Mesothelial cell of epicardium (in vitro differentiated cells): ENCODE results near the gene FERMT1. TPM values are rescaled to one million over a fixed set of nuclear protein-coding genes. Genes with fewer than 3 reads are reported as not detected.
"Not testable (repeated sequence)": the region's sequence is repeated elsewhere in the genome, so short reads cannot be mapped to it uniquely, and the experiment has no call there.

Source experiments
- DNase-seq, 2 experiments: peaks; one replicate each; pipeline ENCODE4 v3.0.0; 2021; ENCODE audit warnings: low spot score in 2 of 2; ENCODE audit not compliant: unreplicated experiment in 2 of 2
- H3K27ac Mint-ChIP-seq: 2 replicates; pipeline ENCODE4 v1.8.0; 2021; ENCODE audit warnings: mixed read lengths
- H3K27me3 Mint-ChIP-seq: 2 replicates; pipeline ENCODE4 v1.8.0; 2021; ENCODE audit warnings: low read depth, mixed read lengths
- H3K36me3 Mint-ChIP-seq: 2 replicates; pipeline ENCODE4 v1.8.0; 2021; ENCODE audit warnings: mixed read lengths
- H3K4me1 Mint-ChIP-seq: 2 replicates; pipeline ENCODE4 v1.8.0; 2021; ENCODE audit warnings: mixed read lengths
- H3K4me3 Mint-ChIP-seq: 2 replicates; pipeline ENCODE4 v1.8.0; 2021; ENCODE audit warnings: mild to moderate bottlenecking, moderate library complexity, mixed read lengths
- H3K9me3 Mint-ChIP-seq: 2 replicates; pipeline ENCODE4 v1.8.0; 2021; ENCODE audit warnings: mixed read lengths
- total RNA-seq: library from RNA; stranded (reverse); gene quantifications from 3 replicates; pipeline ENCODE4 v1.2.1, GENCODE V29; 2021
- TF ChIP-seq, protein P1 (sequence below): fragments of 200-600 bp; sonication (generic); IDR thresholded peaks from one replicate; pipeline ENCODE4 v1.5.0; 2021; ENCODE audit warnings: antibody characterized with exemption; ENCODE audit not compliant: unreplicated experiment

FERMT1 gene
- total RNA-seq, 1 donor from 2014 or later = 21.9 TPM

- H3K9me3 Mint-ChIP-seq = no peaks in the 10 kb centered on the region
- peaks cover 22% of the 10 kb centered on the region for H3K4me1 Mint-ChIP-seq
- peaks cover 30% of the 10 kb centered on the region for H3K36me3 Mint-ChIP-seq
- no peak overlapping the region for H3K4me3 Mint-ChIP-seq
- DNase-seq = no peak
- H3K27ac Mint-ChIP-seq = peak overlapping the region; percentile 76
- TF ChIP-seq, protein P1, sequence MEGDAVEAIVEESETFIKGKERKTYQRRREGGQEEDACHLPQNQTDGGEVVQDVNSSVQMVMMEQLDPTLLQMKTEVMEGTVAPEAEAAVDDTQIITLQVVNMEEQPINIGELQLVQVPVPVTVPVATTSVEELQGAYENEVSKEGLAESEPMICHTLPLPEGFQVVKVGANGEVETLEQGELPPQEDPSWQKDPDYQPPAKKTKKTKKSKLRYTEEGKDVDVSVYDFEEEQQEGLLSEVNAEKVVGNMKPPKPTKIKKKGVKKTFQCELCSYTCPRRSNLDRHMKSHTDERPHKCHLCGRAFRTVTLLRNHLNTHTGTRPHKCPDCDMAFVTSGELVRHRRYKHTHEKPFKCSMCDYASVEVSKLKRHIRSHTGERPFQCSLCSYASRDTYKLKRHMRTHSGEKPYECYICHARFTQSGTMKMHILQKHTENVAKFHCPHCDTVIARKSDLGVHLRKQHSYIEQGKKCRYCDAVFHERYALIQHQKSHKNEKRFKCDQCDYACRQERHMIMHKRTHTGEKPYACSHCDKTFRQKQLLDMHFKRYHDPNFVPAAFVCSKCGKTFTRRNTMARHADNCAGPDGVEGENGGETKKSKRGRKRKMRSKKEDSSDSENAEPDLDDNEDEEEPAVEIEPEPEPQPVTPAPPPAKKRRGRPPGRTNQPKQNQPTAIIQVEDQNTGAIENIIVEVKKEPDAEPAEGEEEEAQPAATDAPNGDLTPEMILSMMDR = no peak
- H3K27me3 Mint-ChIP-seq = no peaks in the 10 kb centered on the region
These were observed 84.6 kb downstream of the FERMT1 start for GRCh38 chr20:6038256-6038655.

DNA sequence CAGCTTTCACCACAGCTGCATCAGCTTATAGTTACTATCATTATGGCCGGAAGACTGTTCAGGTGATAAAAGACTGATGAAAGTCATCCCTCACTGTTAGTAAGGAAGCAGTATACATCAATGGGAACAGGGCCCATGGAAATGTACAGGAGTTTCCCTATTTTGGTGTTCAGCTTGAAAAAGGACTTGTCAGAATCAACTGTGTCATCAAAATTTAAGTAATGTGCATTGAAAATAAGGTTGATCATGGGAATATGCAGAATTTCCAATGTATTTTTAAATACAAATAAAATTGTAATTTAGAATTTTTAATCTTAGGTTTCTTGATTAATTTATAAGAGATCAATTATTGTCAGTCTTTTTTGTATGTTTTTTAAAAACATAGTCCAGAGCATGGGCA, 85.7 kb downstream of the FERMT1 start:
- Mint-ChIP-seq H3K27me3 (no peaks in the 10 kb centered on the region), H3K4me3 (no peak overlapping the region), H3K36me3 (peaks cover 28% of the 10 kb centered on the region), H3K27ac (peak overlapping the region; percentile 40), H3K9me3 (no peaks in the 10 kb centered on the region), H3K4me1 (peaks cover 30% of the 10 kb centered on the region)
- DNase-seq = no peak
- TF ChIP-seq, protein P1 = no peak

- Mint-ChIP-seq H3K27me3 (no peaks in the 10 kb centered on the region), H3K4me1 (peaks cover 36% of the 10 kb centered on the region), H3K4me3 (no peak overlapping the region), H3K27ac (peak overlapping the region; percentile 25), H3K36me3 (peaks cover 24% of the 10 kb centered on the region), H3K9me3 (no peaks in the 10 kb centered on the region)
- no peak for DNase-seq
- TF ChIP-seq, protein P1 = no peak
These were observed 86.6 kb downstream of the FERMT1 start for GRCh38 chr20:6036213-6036612.

DNA sequence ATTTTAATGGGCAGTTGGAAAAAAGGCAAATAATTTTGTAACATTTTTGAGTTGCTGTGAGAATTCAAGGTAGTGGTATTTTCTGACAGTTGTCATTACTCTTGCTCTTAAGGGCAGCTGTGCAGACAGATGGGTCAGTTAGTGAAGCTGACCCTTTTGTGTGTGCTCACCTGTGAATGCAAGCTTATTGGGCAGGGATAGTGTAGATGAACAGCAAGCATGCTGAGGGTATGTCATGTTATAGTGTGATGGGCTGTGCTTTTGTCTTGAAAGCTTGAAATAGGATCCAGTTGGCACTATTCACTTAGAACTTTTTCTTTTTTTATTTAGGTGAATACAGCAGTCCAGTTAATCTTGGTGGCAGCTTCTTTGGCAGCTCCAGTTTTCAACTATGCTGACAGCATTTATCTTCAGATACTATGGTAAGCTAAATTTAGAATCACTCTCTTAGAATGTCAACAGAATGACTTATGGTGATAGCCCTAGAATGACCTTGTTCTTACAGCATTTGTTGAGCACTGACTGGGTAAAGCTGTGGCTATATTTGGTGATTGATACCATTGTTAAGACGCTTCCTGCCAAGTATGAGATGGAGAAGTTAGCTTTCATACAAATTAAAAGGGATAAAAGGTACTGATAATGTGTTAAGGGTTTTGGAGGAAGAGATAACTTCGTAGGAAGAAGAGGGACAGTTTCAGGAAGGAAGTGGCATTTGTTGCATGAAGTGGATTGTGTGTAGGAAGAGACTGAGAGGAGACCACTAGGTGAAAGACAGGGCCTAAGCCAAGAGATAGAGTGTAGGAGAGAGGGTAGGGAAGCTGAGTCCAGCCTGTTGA, 88.5 kb downstream of the FERMT1 start:
- H3K4me3 Mint-ChIP-seq = no peak overlapping the region
- H3K27ac Mint-ChIP-seq = peak overlapping the region; percentile 79
- no peak for DNase-seq
- TF ChIP-seq, protein P1 = no peak
- peaks cover 18% of the 10 kb centered on the region for H3K36me3 Mint-ChIP-seq
- peaks cover 42% of the 10 kb centered on the region for H3K4me1 Mint-ChIP-seq
- H3K9me3 Mint-ChIP-seq = no peaks in the 10 kb centered on the region
- H3K27me3 Mint-ChIP-seq = no peaks in the 10 kb centered on the region

DNA sequence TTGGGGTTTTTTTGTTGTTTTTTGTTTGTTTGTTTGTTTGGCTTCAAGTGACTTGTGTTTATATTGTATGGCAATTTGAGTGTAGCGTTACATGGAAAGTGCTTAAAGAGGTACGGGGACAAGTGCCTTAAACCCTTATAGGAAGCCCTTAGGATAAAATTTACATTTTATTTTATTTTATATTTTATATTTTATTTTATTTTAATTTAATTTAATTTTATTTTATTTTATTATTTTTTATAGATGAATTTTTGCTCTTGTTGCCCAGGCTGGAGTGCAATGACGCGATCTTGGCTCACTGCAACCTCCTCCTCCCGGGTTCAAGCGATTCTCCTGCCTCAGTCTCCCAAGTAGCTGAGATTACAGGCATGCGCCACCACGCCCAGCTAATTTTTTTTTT, 89.9 kb downstream of the FERMT1 start:
- H3K9me3 Mint-ChIP-seq, H3K27me3 Mint-ChIP-seq: not testable (repeated sequence)
- H3K4me1 Mint-ChIP-seq = peaks cover 48% of the 10 kb centered on the region

DNA sequence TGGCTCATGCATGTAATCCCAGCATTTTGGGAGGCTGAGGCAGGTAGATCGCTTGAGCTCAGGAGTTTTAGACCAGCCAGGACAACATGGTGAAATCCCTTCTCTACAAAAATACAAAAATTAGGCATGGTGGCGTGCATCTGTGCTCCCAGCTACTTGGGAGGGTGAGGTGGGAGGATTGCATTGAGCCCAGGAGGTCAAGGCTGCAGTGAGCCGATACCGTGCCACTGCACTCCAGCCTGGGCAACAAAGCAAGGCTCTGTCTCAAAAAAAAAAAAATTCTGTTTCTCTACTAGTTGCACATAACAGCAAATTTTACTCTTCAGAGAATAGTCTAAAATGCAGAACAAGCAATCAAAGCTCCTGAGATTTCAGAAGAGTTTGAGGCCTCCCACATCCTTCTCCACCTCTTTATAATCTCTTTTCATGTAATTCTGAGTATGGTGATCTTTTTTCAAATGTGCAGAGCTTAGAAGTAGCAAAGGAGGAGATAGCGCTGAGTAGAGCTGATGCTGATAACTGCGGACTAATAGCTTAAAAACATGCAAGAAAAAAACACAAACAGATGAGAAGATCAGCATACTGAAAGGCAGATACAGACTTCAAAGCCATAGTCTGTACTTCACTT, 92.3 kb downstream of the FERMT1 start:
- H3K27ac Mint-ChIP-seq = peak overlapping the region; percentile 68
- no peak overlapping the region for H3K4me3 Mint-ChIP-seq

More for the DNA sequence above, 89.9 kb downstream of the FERMT1 start:
- not testable (repeated sequence) for DNase-seq, H3K4me3 Mint-ChIP-seq
- H3K27ac Mint-ChIP-seq = peak overlapping the region; percentile 93
- peaks cover 20% of the 10 kb centered on the region for H3K36me3 Mint-ChIP-seq

More for the DNA sequence above, 92.3 kb downstream of the FERMT1 start:
- TF ChIP-seq, protein P1 = no peak
- Mint-ChIP-seq H3K27me3 (no peaks in the 10 kb centered on the region), H3K9me3 (peaks cover 8% of the 10 kb centered on the region), H3K36me3 (peaks cover 33% of the 10 kb centered on the region), H3K4me1 (peaks cover 51% of the 10 kb centered on the region)
- no peak for DNase-seq
